ENCODE results near the gene HEBP1.

DNA sequence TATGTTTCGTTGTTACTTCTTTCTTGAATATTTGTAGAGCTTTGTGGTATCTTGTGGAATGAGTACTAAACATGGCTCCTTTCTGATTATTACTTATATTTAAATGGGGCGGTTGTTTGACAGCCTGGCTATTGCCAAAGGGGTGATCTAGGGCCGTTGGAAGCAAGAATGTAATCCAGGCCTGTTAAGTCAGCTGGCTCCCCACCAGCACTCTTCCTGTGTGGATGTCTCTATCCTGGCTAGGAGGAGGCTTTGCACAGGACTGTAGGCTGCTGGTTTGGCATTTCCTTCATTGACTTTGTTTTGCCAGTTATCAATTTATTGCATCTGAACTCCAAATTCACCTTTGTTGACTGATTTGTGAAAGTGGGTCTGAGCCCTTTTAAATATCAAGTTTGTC lies 49.8 kb upstream of the HEBP1 start:
- TF ChIP-seq, protein P1, sequence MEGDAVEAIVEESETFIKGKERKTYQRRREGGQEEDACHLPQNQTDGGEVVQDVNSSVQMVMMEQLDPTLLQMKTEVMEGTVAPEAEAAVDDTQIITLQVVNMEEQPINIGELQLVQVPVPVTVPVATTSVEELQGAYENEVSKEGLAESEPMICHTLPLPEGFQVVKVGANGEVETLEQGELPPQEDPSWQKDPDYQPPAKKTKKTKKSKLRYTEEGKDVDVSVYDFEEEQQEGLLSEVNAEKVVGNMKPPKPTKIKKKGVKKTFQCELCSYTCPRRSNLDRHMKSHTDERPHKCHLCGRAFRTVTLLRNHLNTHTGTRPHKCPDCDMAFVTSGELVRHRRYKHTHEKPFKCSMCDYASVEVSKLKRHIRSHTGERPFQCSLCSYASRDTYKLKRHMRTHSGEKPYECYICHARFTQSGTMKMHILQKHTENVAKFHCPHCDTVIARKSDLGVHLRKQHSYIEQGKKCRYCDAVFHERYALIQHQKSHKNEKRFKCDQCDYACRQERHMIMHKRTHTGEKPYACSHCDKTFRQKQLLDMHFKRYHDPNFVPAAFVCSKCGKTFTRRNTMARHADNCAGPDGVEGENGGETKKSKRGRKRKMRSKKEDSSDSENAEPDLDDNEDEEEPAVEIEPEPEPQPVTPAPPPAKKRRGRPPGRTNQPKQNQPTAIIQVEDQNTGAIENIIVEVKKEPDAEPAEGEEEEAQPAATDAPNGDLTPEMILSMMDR (IDR thresholded peaks at IDR 0.05), result no peak
- no peak for TF ChIP-seq EZH2phosphoT487 (IDR thresholded peaks at IDR 0.05)
- TF ChIP-seq EZH2 (IDR thresholded peaks at IDR 0.05), result no peak
